ENCODE data around the gene SERPINB8. TPM values are rescaled to one million over a fixed set of nuclear protein-coding genes. Genes with fewer than 3 reads are reported as not detected.

Gene SERPINB8
- total RNA-seq, 2 donors from 2014 or later, result 7.8 to 23.0 TPM

GRCh38 chr18:63982361-63982760 lies 12.5 kb downstream of the SERPINB8 start:
- peaks cover 0 to 18% of the 10 kb centered on the region in 2 donors for H3K36me3 Mint-ChIP-seq
- no peaks in the 10 kb centered on the region for H3K9me3 Mint-ChIP-seq
- ATAC-seq (no peak), DNase-seq (ENCODE audit: low spot score in 2 of 2) (no peak)
- no peak overlapping the region for H3K27ac Mint-ChIP-seq

- Mint-ChIP-seq H3K36me3 (no peaks in the 10 kb centered on the region), H3K27ac (no peak overlapping the region), H3K9me3 (no peaks in the 10 kb centered on the region)
- no peak for DNase-seq (ENCODE audit: low spot score in 2 of 2)
- no peak for ATAC-seq
Observed at GRCh38 chr18:63986885-63987284, 17.0 kb downstream of the SERPINB8 start.

- no peak for ATAC-seq
- Mint-ChIP-seq H3K36me3 (no peaks in the 10 kb centered on the region), H3K27ac (no peak overlapping the region), H3K9me3 (no peaks in the 10 kb centered on the region)
- DNase-seq (ENCODE audit: low spot score in 2 of 2), result no peak
Observed at GRCh38 chr18:63987743-63988142, 17.9 kb downstream of the SERPINB8 start.

- Mint-ChIP-seq H3K36me3 (peaks cover 6 to 11% of the 10 kb centered on the region in 2 donors), H3K9me3 (peaks cover 5 to 9% of the 10 kb centered on the region in 2 donors), H3K27ac (no peak overlapping the region)
- ATAC-seq (no peak), DNase-seq (ENCODE audit: low spot score in 2 of 2) (no peak)
Observed at GRCh38 chr18:63992751-63993150, 22.9 kb downstream of the SERPINB8 start.

- DNase-seq (ENCODE audit: low spot score in 2 of 2) (peak in 1 of 2 donors; percentile 44), ATAC-seq (peak in 1 of 2 donors; percentile 30)
- Mint-ChIP-seq H3K36me3 (peaks cover 6 to 11% of the 10 kb centered on the region in 2 donors), H3K27ac (no peak overlapping the region), H3K9me3 (peaks cover 5 to 9% of the 10 kb centered on the region in 2 donors)
Observed at GRCh38 chr18:63994783-63995399, 25.0 kb downstream of the SERPINB8 start.

- no peak for DNase-seq (ENCODE audit: low spot score in 2 of 2)
- H3K27ac Mint-ChIP-seq, result no peak overlapping the region
- ATAC-seq, result no peak
- H3K36me3 Mint-ChIP-seq, result peaks cover 9 to 11% of the 10 kb centered on the region in 2 donors
- peaks cover 8 to 9% of the 10 kb centered on the region in 2 donors for H3K9me3 Mint-ChIP-seq
Observed at GRCh38 chr18:63997041-63997440, 27.2 kb downstream of the SERPINB8 start.

GRCh38 chr18:63997606-63998005 lies 27.7 kb downstream of the SERPINB8 start:
- H3K27ac Mint-ChIP-seq, result no peak overlapping the region
- H3K9me3 Mint-ChIP-seq, result peaks cover 8 to 9% of the 10 kb centered on the region in 2 donors
- no peak for ATAC-seq
- H3K36me3 Mint-ChIP-seq, result peaks cover 10 to 11% of the 10 kb centered on the region in 2 donors
- DNase-seq (ENCODE audit: low spot score in 2 of 2), result no peak

GRCh38 chr18:63999871-64000270 lies 30.0 kb downstream of the SERPINB8 start:
- DNase-seq (ENCODE audit: low spot score in 2 of 2) (no peak), ATAC-seq (no peak)
- H3K27ac Mint-ChIP-seq, result no peak overlapping the region
- peaks cover 10 to 11% of the 10 kb centered on the region in 2 donors for H3K36me3 Mint-ChIP-seq
- peaks cover 5 to 15% of the 10 kb centered on the region in 2 donors for H3K9me3 Mint-ChIP-seq

GRCh38 chr18:64002581-64002980 lies 32.7 kb downstream of the SERPINB8 start:
- no peak overlapping the region for H3K27ac Mint-ChIP-seq
- peaks cover 0 to 10% of the 10 kb centered on the region in 2 donors for H3K9me3 Mint-ChIP-seq
- DNase-seq (ENCODE audit: low spot score in 2 of 2), result no peak
- H3K36me3 Mint-ChIP-seq, result peaks cover 5 to 6% of the 10 kb centered on the region in 2 donors
- ATAC-seq, result no peak

- no peaks in the 10 kb centered on the region for H3K36me3 Mint-ChIP-seq
- no peaks in the 10 kb centered on the region for H3K9me3 Mint-ChIP-seq
- no peak overlapping the region for H3K27ac Mint-ChIP-seq
- ATAC-seq, result no peak
- no peak for DNase-seq (ENCODE audit: low spot score in 2 of 2)
Observed at GRCh38 chr18:64009305-64009704, 39.4 kb downstream of the SERPINB8 start.

- Mint-ChIP-seq H3K27ac (no peak overlapping the region), H3K9me3 (no peaks in the 10 kb centered on the region), H3K36me3 (no peaks in the 10 kb centered on the region)
- ATAC-seq (no peak), DNase-seq (ENCODE audit: low spot score in 2 of 2) (no peak)
Observed at GRCh38 chr18:64011513-64011912, 41.6 kb downstream of the SERPINB8 start.

GRCh38 chr18:64017870-64018269 lies 48.0 kb downstream of the SERPINB8 start:
- H3K36me3 Mint-ChIP-seq, result no peaks in the 10 kb centered on the region
- no peak for DNase-seq (ENCODE audit: low spot score in 2 of 2)
- H3K9me3 Mint-ChIP-seq, result no peaks in the 10 kb centered on the region
- no peak for ATAC-seq
- no peak overlapping the region for H3K27ac Mint-ChIP-seq

GRCh38 chr18:64019922-64020756 lies 50.3 kb downstream of the SERPINB8 start:
- ATAC-seq, result no peak
- H3K36me3 Mint-ChIP-seq, result no peaks in the 10 kb centered on the region
- H3K27ac Mint-ChIP-seq, result no peak overlapping the region
- no peak for DNase-seq (ENCODE audit: low spot score in 2 of 2)
- no peaks in the 10 kb centered on the region for H3K9me3 Mint-ChIP-seq

- no peaks in the 10 kb centered on the region for H3K9me3 Mint-ChIP-seq
- no peak overlapping the region for H3K27ac Mint-ChIP-seq
- H3K36me3 Mint-ChIP-seq, result no peaks in the 10 kb centered on the region
- DNase-seq (ENCODE audit: low spot score in 2 of 2) (no peak), ATAC-seq (no peak)
Observed at GRCh38 chr18:64026350-64026749, 56.5 kb downstream of the SERPINB8 start.

GRCh38 chr18:64027931-64028695 lies 58.2 kb downstream of the SERPINB8 start:
- H3K27ac Mint-ChIP-seq, result no peak overlapping the region
- ATAC-seq (no peak), DNase-seq (ENCODE audit: low spot score in 2 of 2) (no peak)
- H3K36me3 Mint-ChIP-seq, result no peaks in the 10 kb centered on the region
- no peaks in the 10 kb centered on the region for H3K9me3 Mint-ChIP-seq

- no peaks in the 10 kb centered on the region for H3K36me3 Mint-ChIP-seq
- no peak overlapping the region for H3K27ac Mint-ChIP-seq
- ATAC-seq (no peak), DNase-seq (ENCODE audit: low spot score in 2 of 2) (no peak)
- no peaks in the 10 kb centered on the region for H3K9me3 Mint-ChIP-seq
Observed at GRCh38 chr18:64029096-64029495, 59.2 kb downstream of the SERPINB8 start.

- ATAC-seq (no peak), DNase-seq (ENCODE audit: low spot score in 2 of 2) (no peak)
- Mint-ChIP-seq H3K9me3 (no peaks in the 10 kb centered on the region), H3K27ac (no peak overlapping the region), H3K36me3 (no peaks in the 10 kb centered on the region)
Observed at GRCh38 chr18:64031411-64031810, 61.5 kb downstream of the SERPINB8 start.
